Neural cell (in vitro differentiated cells): ENCODE data around the gene ACACA. TPM values are rescaled to one million over a fixed set of nuclear protein-coding genes. Genes with fewer than 3 reads are reported as not detected.

Experiments used
- H2AFZ ChIP-seq: fragments of 200-600, 300-800 bp; sonication (generic), shearing (Covaris generic); 2 replicates; pipeline ENCODE4 v1.6.0; 2014; ENCODE audit warnings: low read depth, mild to moderate bottlenecking, antibody characterized with exemption, low read length, moderate library complexity
- H3F3A ChIP-seq: fragments of 200-600 bp; shearing (Covaris generic); 2 replicates; pipeline ENCODE4 v1.6.1; 2016; ENCODE audit warnings: mild to moderate bottlenecking, moderate library complexity, mixed read lengths, antibody characterized with exemption, low read length; ENCODE audit not compliant: insufficient read depth, poor library complexity, severe bottlenecking
- H3K27ac ChIP-seq: fragments of 200-600, 300-800 bp; sonication (generic), shearing (Covaris generic); 2 replicates; pipeline ENCODE4 v1.5.1; 2014; ENCODE audit warnings: mild to moderate bottlenecking, low read length, moderate library complexity
- H3K27me3 ChIP-seq: fragments of 300-800, 200-600 bp; sonication (generic), shearing (Covaris generic); 2 replicates; pipeline ENCODE4 v1.6.0; 2014; ENCODE audit warnings: mild to moderate bottlenecking, low read depth, low read length, moderate library complexity; ENCODE audit not compliant: insufficient read depth
- H3K36me3 ChIP-seq: fragments of 300-800, 200-600 bp; sonication (generic), shearing (Covaris generic); 2 replicates; pipeline ENCODE4 v1.5.1; 2014; ENCODE audit warnings: mild to moderate bottlenecking, antibody characterized with exemption, low read length, moderate library complexity; ENCODE audit not compliant: insufficient read depth
- H3K4me2 ChIP-seq: fragments of 300-800, 200-600 bp; sonication (generic), shearing (Covaris generic); 2 replicates; pipeline ENCODE4 v1.6.0; 2014; ENCODE audit warnings: mild to moderate bottlenecking, low read length
- H3K4me3 ChIP-seq: fragments of 300-800, 200-600 bp; sonication (generic), shearing (Covaris generic); 2 replicates; pipeline ENCODE4 v1.5.1; 2014; ENCODE audit warnings: mild to moderate bottlenecking, low read length, moderate library complexity
- H3K79me2 ChIP-seq: fragments of 200-600 bp; shearing (Covaris generic); replicated peaks from 2 replicates; pipeline ENCODE4 v1.6.0; 2014; ENCODE audit warnings: mild to moderate bottlenecking, low read length, moderate library complexity; ENCODE audit not compliant: insufficient read depth
- H3K9ac ChIP-seq: fragments of 300-800, 200-600 bp; sonication (generic), shearing (Covaris generic); 2 replicates; pipeline ENCODE4 v1.6.1; 2016; ENCODE audit warnings: mild to moderate bottlenecking, low read length, mixed read lengths
- H3K9me2 ChIP-seq: fragments of 200-600 bp; shearing (Covaris generic); 2 replicates; pipeline ENCODE4 v1.6.1; 2016; ENCODE audit warnings: mild to moderate bottlenecking, low read length, mixed read lengths; ENCODE audit not compliant: insufficient read depth
- H3K9me3 ChIP-seq: fragments of 200-600, 300-800 bp; sonication (generic), shearing (Covaris generic); 2 replicates; pipeline ENCODE4 v1.6.1; 2016; ENCODE audit warnings: mild to moderate bottlenecking, mixed run types, low read length, moderate library complexity, mixed read lengths
- H4K20me1 ChIP-seq: fragments of 200-600 bp; shearing (Covaris generic); 2 replicates; pipeline ENCODE4 v1.6.1; 2016; ENCODE audit warnings: mild to moderate bottlenecking, mixed run types; ENCODE audit not compliant: insufficient read depth
- CTCF ChIP-seq: fragments of 450-650 bp; IDR thresholded peaks from 2 replicates; pipeline ENCODE4 v1.5.1; 2014; ENCODE audit warnings: antibody characterized with exemption, mild to moderate bottlenecking, moderate library complexity; ENCODE audit not compliant: poor library complexity, severe bottlenecking
- EP300 ChIP-seq: fragments of 450-650 bp; conservative IDR thresholded peaks from 2 replicates; pipeline ENCODE4 v1.6.1; 2014; ENCODE audit warnings: antibody characterized with exemption, mild to moderate bottlenecking, moderate library complexity; ENCODE audit not compliant: poor library complexity, severe bottlenecking
- EZH2 ChIP-seq: fragments of 200-600, 300-800 bp; shearing (Covaris generic), sonication (generic); IDR thresholded peaks from 2 replicates; pipeline ENCODE4 v1.6.1; 2014; ENCODE audit warnings: antibody characterized with exemption, low read length, borderline replicate concordance, mild to moderate bottlenecking; ENCODE audit not compliant: insufficient read depth, poor library complexity, severe bottlenecking
- MXI1 ChIP-seq: fragments of 450-650 bp; conservative IDR thresholded peaks from 2 replicates; pipeline ENCODE4 v1.6.1; 2014; ENCODE audit warnings: antibody characterized with exemption, mild to moderate bottlenecking; ENCODE audit not compliant: poor library complexity, severe bottlenecking
- POLR2AphosphoS5 ChIP-seq: IDR thresholded peaks from 2 replicates; pipeline ENCODE4 v1.6.1; 2012
- RAD21 ChIP-seq: fragments of 450-650 bp; conservative IDR thresholded peaks from 2 replicates; pipeline ENCODE4 v1.6.1; 2014; ENCODE audit warnings: antibody characterized with exemption, mild to moderate bottlenecking, moderate library complexity
- REST ChIP-seq: IDR thresholded peaks from 2 replicates; pipeline ENCODE4 v1.6.1; 2012; ENCODE audit warnings: borderline replicate concordance
- SMC3 ChIP-seq: fragments of 450-650 bp; conservative IDR thresholded peaks from 2 replicates; pipeline ENCODE4 v1.6.1; 2014; ENCODE audit warnings: antibody characterized with exemption, mild to moderate bottlenecking, moderate library complexity; ENCODE audit not compliant: poor library complexity
- TAF1 ChIP-seq: IDR thresholded peaks from 2 replicates; pipeline ENCODE4 v1.6.1; 2012; ENCODE audit warnings: low read depth
- polyA plus RNA-seq: library from polyadenylated mRNA; depleted of rRNA; stranded (reverse); fragments of >200 nt; gene quantifications from 2 replicates; pipeline ENCODE4 v1.2.3, GENCODE V29; 2014

The ACACA gene
- polyA plus RNA-seq, 1 donor from 2014 or later, result 38.4 TPM

GRCh38 chr17:37359682-37360188 lies 46.9 kb downstream of the ACACA start:
- TF ChIP-seq MXI1 (no peak), TAF1 (no peak), EP300 (no peak)
- peak overlapping the region; percentile 51 for H2AFZ ChIP-seq
- H3K4me2 ChIP-seq, result peak overlapping the region; percentile 44
- H3K27me3 ChIP-seq, result no peaks in the 10 kb centered on the region
- no peaks in the 10 kb centered on the region for H3K9me3 ChIP-seq
- peaks cover 11% of the 10 kb centered on the region for H3K79me2 ChIP-seq
- H3K9ac ChIP-seq, result peak overlapping the region; percentile 83
- H3K36me3 ChIP-seq, result no peaks in the 10 kb centered on the region
- H3K4me3 ChIP-seq, result peak overlapping the region; percentile 100
- peak overlapping the region; percentile 63 for H3K27ac ChIP-seq
- H4K20me1 ChIP-seq, result no peaks in the 10 kb centered on the region
- H3F3A ChIP-seq, result no peaks in the 10 kb centered on the region
- H3K9me2 ChIP-seq, result no peaks in the 10 kb centered on the region

GRCh38 chr17:37358830-37359681 lies 47.6 kb downstream of the ACACA start:
- Histone ChIP-seq H3K79me2 (peaks cover 18% of the 10 kb centered on the region), H3K9me2 (no peaks in the 10 kb centered on the region), H3K27me3 (no peaks in the 10 kb centered on the region), H3K9me3 (no peaks in the 10 kb centered on the region), H3K4me3 (peak overlapping the region; percentile 100), H4K20me1 (no peaks in the 10 kb centered on the region), H3K36me3 (no peaks in the 10 kb centered on the region), H3K9ac (peak overlapping the region; percentile 83), H2AFZ (peak overlapping the region; percentile 80), H3K27ac (peak overlapping the region; percentile 82), H3F3A (no peaks in the 10 kb centered on the region), H3K4me2 (peak overlapping the region; percentile 76)
- TF ChIP-seq EP300 (no peak), TAF1 (no peak), CTCF (peak; percentile 51), SMC3 (no peak), EZH2 (no peak), RAD21 (no peak), POLR2AphosphoS5 (no peak), MXI1 (peak; percentile 93), REST (peak; percentile 5)
